HG02610 (cell line): ENCODE results near the gene RFX4.
A peak's percentile ranks its signal among the peaks of the same experiment; 100 is the strongest.

ENCODE experiments used
- ATAC-seq: cut with Tn5 transposase; IDR thresholded peaks from one replicate; pipeline ENCODE4 v1.9.1; 2021; ENCODE audit warnings: mild to moderate bottlenecking, moderate library complexity; ENCODE audit not compliant: unreplicated experiment

RFX4 gene

GRCh38 chr12:106758349-106759110, 175.7 kb downstream of the RFX4 start:
- ATAC-seq = no peak

DNA sequence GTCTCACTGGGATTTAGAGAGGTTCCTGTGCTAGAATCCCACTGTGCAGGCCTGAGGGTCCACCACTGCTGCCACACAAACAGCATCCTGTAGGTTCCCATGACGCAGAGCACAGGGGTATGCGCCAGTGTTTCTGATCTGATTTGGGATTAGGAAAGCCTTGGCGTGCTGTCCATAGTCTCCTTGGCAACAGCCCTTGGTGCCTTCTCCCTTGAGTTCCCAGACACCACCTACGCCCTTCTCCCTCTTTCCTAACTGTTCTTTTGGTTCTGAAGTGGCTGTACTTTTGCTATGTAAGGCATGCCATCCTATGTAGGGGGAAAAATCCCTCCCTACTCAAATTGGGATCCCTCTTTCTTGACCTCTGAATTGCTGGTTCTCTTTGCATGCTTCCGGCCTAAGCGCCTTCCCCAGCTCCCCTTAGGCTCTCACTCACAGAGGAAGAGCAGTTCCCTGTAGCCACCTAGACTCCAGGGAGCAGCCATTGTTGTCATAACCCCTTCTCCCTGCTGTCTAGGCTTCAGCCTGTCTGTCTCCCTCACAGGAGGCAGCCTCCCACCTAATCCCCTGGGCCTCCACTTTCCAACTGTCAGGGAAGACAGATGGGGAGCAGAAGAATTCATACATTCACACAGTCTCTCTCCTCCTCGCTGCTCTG, 176.9 kb downstream of the RFX4 start:
- no peak for ATAC-seq

DNA sequence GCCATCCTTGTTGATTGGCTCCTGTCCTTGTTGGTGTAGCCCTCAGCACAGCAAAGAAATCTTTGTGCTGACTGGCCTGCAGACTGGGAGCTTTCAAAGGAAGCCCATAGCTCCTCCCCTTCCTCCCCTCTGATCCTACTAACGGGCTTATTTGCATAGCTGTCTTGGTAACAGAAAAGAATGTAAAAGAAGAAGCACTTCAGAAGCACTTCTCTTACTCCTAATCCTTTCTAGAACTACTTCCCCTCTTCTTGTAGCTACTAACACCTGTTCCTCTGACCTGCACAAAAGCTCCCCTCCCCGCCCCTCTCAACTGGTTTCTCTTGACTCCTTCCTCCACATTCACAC, 177.4 kb downstream of the RFX4 start:
- peak; percentile 96 for ATAC-seq

DNA sequence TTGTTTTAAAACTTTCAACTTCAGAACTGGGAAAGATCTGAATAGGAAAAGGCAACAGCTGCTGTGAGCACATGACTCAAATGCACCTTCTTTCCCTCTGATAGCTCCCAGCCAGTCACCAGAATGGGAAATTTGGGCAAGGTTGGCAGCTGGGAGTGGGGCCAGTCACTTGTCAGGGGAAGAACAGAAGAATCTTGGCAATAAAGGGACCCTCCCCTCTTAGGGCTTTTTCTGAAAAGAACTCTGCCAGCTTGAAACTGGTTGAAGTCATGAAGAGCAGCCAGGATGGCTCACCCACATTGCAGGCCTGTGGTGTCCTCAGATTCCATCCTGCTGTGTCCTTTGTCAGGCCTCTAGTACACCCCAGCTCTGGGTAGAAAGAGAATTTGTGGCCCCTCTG, 181.4 kb downstream of the RFX4 start:
- ATAC-seq = no peak

DNA sequence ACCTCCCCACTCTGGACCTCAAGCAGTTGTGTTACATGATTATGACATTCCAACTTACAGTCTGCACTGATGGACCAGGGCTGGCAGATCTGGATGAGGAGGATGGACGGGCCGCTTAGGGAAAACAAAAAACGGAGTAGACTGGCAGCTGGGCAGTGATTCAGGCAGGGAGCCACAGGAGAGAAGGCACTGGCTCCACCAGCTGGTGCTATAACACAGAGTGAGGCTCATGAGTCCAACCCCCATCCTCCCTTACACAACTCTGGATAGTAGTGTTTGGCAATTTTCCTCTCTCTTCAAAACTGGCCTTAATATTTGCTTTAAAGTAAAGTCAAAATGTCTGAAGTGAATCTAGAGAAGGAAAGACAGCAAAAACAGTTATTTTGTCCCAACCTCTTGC, 181.9 kb downstream of the RFX4 start:
- no peak for ATAC-seq

DNA sequence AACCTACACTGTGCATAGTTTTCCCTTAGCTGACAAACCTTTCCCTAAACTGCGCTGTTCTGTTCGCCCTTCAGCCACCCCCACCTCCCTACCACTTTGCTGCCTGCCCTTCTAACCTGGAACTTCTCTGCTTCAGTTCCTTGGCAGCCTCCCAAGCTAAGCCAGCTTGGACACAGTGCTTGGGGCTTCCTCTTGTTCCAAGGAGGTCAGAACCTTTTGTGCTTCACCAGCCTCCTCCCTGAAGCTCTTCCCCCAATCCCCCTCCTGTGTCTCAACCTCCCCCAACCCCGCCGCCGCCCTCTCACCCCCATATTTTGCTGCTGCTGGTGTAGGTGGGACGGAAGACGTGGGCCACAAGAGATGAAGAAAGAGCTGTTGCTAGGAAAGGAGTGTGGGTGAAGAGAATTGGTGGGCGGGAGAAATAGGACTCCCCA, 183.6 kb downstream of the RFX4 start:
- no peak for ATAC-seq

GRCh38 chr12:106767206-106767605, 184.4 kb downstream of the RFX4 start:
- no peak for ATAC-seq

- ATAC-seq = no peak
Observed at GRCh38 chr12:106767954-106768822, 185.4 kb downstream of the RFX4 start.

- ATAC-seq = no peak
Observed at GRCh38 chr12:106769078-106769477, 186.3 kb downstream of the RFX4 start.

GRCh38 chr12:106769546-106769945, 186.7 kb downstream of the RFX4 start:
- ATAC-seq = no peak

DNA sequence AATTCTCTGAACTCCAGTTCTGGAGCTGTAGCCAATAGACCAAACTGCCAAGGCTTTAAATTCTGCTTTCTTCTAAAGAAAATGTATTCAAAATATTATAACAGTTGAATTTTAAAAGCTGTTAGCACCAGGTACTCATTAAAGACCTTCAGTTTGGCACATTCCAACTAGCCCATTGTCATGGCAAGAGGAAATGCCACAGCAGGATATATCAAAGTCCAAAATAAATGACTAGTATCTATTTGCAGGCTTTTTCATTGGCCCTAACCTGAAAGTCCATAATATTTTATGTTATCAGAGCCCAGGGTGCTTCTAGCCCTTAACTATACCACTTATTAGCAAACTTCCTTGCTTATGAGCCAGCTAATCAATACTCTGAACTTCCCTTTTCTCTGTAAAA, 188.6 kb downstream of the RFX4 start:
- ATAC-seq = no peak

- no peak for ATAC-seq
Observed at GRCh38 chr12:106773286-106774004, 190.6 kb downstream of the RFX4 start.

DNA sequence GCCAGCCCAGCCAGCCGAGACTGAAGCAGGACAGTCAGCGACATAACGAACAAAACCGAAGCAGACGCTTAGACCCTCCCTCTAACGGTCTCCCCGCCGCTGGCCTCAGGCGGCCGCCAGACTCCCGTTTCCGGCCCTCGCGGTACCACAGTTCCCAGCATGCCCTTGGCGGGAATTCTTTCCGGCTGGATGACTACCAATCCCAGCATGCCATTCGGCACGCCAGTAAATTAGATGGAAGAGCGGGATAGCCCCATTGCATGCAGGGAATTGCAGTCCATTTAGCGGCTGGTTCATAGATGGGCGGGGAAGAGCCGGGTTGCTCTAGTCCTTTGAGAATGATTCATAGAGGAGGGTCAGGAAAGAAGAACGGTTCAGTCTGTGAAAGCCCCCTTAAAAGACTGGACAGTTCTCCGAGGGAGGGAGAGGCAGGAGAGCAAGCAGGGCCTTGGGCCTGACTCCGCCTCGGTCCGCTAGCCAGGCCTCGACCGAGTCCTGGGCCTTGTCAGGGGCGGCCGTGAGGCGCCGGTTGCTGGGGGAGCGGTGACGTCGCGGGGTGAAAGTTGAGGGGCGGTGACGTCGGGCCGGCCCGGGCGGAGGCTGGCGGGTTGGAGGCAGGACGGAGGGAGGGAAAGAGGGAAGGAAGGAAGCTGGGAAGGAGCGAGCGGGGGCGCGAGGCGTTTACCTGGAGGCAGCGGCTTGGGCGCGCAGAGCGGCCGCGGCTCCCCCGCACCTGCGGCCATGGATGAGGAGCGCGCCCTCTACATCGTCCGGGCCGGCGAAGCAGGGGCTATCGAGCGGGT, 191.4 kb downstream of the RFX4 start, which contains the start of gene RIC8B:
RIC8B (plus strand) TSS at position 678 of the 803 bp plus-strand sequence; CDS start at position 742, 64 bp downstream.
- peak; percentile 88 for ATAC-seq

GRCh38 chr12:106774808-106775524, 192.2 kb downstream of the RFX4 start:
- no peak for ATAC-seq

DNA sequence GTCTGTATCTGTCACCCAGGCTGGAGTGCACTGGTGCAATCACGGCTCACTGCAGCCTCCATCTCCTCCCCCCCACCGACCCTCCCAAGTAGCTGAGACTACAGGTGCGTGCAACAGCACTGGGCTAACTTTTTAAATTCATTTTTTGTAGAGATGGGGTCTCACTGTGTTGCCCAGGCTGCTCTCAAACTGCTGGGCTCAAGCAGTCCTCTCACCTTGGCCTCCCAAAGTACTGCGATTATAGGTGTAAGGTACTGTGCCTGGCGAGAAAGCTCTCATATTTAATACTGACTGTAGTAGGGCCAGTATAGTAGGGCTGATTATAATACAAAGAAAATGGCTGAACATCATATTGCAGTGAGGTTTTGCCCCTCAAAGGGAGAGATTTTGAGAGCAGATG, 194.1 kb downstream of the RFX4 start:
- no peak for ATAC-seq

DNA sequence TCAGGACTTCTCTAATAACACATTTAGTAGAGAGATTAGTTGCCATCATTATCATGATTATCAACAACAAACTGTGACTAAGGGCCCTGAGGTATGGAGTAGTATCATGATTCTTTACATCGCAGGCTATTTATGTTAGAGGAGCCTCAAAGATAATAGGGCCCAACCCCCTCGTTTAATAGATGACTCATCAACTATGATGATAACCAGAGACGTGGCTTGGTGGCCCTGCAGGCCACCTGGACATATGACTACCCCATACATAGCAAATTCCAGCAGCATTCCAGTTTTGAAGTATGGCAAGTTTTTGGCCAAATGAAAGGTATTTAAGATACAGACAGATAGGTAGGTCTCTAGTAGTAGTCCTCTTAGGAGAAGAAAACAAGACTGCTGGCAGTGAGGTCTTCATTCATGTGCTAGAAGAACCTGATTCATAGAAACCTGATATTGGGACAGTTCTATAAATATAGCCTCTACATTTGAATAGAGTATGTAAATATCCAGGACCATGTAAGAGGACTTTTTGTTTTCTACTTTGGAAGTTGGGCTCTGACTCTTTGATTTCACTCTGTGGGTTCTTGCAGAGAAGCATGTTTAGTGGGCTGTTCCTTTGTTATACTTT, 197.3 kb downstream of the RFX4 start:
- no peak for ATAC-seq

DNA sequence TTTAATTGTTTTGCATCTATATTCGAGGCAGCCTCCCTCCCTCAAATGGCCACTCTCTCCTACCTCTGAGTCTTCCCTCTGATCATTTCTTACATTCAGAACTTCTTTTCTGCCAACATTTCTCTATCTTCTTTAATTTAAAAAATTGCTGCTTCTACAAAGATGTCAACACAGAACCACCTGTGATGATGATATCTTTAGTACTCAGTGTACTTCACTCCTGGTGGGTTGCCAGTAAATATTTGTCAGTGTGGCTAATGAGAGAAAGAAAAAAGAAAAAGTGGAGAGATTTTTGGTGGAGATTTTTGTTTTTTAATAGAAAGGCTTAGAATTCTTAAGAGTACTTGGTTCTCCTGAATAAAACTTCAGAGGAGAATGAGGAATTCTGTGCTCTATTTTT, 199.8 kb downstream of the RFX4 start:
- ATAC-seq = no peak

DNA sequence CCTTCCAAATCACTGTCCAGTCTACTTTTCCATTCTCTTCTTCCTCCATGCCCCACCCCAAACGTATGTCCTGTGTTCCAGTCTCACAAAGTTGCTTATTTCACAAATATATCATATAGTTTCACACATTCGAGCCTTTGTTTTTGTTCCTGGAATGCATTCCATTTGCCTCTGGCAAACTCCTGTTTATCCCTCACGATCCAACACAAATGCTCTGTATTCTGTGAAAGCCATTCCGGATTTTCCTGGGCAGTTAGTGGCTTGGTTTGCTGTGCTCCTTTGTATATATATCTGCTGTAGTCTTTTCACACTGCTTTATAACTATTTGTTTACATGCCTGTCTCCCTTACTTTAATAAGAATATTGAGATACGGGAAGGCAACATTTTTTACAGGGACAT, 200.7 kb downstream of the RFX4 start:
- no peak for ATAC-seq

DNA sequence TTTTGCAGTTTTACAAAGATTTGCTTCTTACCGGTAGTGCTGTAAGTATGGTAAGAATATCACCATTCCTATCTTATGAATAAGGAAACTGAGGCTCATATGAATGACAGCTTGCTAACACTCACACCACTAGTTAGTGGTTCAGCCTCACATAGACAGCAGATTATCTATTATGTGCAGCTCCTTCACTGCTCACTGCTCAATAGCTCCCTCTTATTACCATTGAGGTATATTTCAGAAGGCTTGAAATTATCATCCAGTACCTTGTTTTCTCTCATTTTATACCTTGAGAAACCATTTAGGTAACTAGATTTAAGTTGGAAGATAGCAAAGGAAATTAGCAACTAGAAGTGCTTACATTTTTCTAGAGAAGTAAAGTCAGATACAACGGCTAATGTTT, 207.2 kb downstream of the RFX4 start:
- ATAC-seq = no peak
